ENCODE results near the gene TNFRSF18.
"Not testable (repeated sequence)": the region's sequence is repeated elsewhere in the genome, so short reads cannot be mapped to it uniquely, and the experiment has no call there.

TNFRSF18 gene

DNA sequence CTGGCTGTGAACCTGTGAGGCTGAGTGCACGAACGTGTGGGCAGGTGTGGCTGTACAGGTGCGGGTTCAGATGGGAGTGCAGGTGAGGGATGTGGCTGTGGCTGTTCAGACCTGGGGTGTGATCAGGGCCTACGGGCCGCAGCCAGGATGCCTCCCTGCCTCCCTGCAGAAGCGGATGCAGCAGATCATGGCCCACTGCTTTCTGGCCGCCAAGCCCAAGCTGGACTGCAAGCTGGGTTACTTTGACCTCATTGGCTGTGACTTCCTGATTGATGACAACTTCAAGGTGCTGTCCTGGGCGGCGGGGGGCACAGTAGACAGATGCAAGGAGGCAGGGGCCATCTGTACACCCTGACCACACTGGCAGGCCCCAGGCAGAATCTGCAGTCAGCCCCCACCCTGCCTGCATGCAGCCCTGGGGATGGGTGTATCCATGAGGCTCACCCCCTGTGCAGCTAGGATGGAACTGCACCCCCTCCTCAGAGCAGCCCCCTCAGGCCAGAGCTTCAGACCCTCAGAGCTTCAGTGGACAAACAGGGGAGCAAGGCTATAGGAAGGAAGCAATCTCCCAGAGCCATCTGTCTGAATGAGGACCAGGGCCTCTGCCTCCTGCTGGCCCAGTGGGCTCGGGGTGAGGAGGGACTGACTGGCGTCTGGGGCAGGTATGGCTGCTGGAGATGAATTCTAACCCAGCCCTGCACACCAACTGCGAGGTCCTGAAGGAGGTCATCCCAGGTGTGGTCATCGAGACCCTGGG is 9.8 kb downstream of the TNFRSF18 start:
- no peak for DNase-seq

DNA sequence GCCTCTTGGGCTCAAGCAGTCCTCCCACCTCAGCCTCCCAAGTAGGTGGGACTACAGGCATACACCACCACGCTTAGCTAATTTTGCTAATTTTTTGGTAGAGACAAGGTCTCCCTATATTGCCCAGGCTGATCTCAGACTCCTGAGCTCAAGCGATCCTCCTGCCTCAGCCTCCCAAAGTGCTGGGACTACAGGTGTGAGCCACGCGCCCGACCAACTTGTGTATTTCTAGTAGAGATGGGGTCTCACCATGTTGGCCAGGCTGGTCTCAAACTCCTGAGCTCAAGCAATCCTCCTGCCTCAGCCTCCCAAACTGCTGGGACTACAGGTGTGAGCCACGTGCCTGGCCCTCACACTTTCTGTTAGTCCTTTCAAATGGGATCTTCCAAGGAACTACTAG is 10.7 kb downstream of the TNFRSF18 start:
- DNase-seq = not testable (repeated sequence)

DNA sequence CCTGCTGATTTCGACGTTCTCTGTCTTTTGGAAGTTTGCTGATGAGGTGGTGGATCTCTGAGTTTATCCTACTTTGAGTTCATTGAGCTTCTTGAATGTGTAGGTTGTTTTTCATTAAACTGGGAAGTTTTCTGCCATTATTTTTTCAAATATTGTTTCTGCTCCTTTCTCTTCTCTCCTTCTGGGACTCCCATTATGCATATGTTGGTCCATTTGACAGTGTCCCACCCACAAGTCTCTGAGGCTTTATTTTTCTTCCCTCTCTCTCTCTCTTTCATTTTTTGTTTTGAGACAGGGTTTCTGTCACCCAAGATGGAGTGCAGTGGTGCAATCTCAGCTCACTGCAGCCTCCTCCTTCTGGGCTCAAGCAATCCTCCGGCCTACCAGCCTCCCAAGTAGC is 11.7 kb downstream of the TNFRSF18 start:
- DNase-seq = no peak

DNA sequence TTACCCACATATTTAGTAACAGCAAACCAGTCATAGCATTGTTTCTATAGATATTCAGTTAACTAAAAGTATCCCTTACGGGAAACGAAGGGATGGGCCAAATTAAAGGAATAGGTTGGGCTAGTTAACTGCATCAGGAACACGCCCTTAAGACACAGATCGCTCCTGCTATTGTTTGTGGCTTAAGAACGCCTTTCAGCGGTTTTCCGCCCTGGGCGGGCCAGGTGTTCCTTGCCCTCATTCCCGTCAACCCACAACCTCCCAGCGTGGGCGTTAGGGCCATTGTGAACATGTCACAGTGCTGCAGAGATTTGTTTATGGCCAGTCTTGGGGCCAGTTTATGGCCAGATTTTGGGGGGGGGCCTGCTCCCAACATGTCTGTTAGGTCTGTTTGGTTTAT is 14.7 kb downstream of the TNFRSF18 start:
- DNase-seq = no peak

DNA sequence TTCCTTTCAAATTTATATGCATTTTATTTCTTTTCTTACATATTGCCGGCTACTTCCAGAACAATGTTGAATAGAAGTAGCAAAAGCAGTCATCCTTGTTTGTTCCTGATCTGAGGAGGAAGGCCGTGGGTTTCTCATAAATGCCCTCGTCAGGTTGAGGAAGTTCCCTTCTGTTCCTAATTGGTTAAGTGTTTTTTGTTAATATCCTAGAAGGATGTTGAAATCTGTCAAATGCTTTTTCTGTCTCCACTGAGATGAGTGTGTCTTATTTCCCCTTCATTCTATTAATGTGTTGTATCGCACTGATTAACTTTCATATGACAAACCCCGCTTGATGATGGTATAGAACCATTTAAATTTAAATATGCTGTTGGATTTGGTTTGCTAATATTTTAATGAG is 17.3 kb downstream of the TNFRSF18 start:
- DNase-seq = no peak

DNA sequence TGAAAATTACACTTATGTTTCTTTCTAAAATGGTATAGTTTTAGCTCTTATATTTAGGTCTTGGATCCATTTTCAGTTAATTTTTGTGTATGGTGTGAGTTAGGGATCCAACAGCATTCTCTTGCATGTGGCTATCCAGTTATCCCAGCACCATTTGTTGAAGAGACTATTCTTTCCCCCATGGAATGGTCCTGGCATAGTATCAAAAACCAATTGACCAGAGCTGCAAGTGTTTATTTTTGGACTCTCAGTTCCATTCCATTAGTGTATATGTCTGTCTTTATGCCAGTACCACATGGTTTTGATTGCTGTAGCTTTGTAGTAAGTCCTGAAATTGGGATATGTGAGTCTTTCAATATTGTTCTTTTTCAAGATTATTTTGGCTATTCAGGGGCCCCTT is 18.5 kb downstream of the TNFRSF18 start:
- DNase-seq = no peak

DNA sequence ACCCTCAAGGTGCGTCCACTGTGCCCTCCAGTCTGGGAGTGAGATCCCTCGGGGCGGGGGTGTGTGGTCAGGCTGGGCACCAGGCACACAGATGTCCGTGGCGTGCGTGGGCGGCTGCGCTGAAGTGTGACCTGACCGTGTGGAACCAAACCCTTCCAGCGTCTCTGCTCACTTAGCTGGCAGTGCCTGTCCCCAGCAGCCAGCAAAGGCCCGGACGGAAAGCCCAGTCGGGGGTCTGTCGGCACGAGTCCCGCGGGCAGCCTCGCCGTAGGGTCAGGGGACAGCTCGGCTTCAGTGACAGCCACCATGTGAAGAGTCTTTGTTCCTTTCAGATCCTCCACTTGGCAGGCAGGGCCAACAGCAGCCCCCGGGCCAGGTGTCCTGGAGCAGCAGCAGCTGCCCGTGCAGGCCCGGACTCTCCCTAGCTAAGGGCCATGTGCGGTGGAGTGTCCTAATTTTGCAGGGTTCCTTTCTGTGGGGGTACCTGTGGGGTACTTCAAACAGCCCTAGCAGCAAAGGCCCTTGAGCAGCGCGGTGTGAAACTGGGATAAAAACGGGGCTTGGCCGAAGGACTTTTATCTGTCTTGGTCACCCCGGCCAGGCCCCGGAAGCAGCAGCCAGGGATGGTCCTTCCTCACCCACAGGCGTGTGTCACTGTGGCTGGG is 21.2 kb downstream of the TNFRSF18 start:
- DNase-seq = no peak

DNA sequence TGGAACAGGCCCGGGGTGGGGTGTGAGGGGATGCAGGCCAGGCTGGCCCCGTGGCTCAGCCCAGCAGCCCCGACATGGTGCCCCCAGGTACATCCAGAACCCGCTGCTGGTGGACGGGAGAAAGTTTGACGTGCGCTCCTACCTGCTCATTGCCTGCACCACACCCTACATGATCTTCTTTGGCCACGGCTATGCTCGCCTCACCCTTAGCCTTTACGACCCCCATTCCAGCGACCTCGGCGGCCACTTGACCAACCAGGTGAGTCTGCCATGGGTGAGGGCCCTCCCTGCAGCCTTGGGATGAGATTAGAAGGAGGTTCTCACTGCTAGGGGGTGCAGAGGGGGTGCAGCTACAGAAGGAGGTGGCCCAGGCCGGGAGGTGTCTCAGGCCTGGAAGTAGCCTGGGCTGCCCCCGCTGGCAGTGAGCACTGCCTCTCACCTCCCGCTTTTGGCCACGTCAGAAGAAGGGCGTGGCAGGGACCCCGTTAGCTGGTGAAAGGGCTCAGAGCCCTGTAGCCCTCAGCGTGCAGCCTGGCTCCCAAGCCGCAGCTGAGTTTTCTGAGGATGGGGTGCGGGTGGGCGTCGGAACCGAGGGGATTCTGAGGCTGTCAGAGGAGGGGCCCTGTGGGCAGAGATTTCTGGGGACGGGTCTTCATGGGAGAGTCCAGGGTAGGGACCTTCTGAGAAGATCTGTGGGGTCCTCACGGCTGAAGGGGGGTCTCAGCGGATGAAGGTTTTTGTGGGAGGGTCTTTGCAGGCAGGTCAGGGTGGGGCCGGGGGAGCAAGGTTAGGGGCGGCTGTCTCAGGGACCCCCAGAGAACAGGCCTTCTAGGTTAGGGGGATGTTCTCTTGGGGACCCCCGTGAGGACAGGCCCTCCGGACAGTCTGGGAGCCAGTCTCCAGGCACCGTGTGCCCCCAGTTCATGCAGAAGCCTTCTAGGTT is 22.3 kb downstream of the TNFRSF18 start:
- no peak for DNase-seq

DNA sequence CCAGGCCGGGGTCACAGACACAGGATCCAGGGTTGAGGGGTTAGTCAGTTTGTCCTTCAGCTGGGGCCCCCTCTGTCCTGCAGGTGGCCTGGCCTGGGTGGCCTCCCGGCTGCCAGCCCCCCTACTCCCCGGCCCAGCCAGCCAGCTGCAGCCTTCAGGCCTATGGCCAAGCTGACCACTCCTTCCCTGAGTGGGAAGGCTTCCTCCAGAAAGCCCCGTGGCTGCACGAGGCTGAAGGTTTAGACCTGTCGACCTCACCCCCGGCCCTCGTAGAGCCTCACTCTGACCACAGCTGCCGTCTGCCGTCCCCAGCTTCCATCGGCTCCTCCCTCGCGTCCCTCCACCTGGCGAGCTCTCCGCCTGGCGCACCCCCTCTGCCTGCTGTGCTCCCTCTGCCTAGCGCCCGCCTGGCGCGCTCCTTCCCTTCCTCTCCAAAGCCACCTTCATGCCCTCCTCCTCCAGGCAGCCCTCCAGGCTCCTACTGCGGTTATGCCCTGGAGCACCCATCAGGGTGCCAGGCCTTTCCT is 23.1 kb downstream of the TNFRSF18 start:
- DNase-seq = no peak

DNA sequence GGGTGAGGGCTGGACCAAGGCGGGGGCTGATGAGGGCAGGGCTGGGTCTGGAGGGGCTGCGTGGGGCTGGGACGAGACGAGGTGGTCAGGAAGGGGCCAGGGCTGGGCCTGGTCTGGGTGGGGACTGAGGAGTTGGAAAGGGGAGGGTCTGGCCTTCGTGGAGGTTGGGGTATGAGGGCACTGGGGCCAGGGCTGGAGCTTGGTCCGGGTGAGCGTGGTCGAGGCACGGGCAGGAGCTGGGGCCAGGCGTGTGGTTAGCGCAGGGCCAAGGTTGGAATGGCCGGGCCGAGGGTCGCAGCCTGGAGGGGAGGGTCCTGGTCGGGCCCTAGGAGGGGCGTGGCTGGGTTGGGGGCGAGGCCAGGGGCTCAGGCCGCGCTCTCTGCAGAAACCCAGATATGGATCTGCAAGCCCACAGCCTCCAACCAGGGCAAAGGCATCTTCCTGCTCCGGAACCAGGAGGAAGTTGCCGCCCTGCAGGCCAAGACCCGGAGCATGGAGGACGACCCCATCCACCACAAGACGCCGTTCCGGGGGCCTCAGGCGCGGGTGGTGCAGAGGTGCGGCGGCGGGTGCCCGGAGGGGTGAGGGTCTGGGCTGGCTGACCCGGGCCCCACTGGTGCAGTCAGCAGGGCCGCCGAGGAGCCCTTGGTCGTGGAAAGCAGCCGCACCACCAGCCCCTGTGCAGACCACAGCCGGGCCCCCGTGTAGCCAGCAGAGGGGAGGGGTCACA is 23.7 kb downstream of the TNFRSF18 start:
- DNase-seq = no peak

DNA sequence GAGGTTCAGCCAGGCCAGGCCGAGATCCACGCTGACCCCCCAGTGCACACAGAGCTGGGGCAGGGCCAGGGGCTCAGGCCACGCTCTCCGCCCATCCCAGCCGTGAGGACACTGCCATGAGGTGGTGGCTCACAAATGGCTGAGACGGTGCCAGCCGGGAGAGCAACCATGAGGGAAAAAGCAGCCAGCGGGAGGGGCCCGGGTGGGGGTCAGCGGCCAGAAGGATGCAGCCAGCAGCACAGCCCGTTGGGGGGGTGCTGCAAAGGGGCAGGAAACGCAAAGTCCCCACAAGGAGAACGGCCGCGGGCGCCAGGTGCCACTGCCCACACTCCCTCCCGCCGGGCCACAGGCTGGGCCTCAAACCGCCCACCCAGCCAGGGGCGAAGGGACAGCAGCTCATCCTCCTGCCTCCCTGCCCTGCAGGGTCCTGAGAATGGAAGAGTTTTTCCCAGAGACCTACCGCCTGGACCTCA is 24.4 kb downstream of the TNFRSF18 start:
- DNase-seq = no peak

DNA sequence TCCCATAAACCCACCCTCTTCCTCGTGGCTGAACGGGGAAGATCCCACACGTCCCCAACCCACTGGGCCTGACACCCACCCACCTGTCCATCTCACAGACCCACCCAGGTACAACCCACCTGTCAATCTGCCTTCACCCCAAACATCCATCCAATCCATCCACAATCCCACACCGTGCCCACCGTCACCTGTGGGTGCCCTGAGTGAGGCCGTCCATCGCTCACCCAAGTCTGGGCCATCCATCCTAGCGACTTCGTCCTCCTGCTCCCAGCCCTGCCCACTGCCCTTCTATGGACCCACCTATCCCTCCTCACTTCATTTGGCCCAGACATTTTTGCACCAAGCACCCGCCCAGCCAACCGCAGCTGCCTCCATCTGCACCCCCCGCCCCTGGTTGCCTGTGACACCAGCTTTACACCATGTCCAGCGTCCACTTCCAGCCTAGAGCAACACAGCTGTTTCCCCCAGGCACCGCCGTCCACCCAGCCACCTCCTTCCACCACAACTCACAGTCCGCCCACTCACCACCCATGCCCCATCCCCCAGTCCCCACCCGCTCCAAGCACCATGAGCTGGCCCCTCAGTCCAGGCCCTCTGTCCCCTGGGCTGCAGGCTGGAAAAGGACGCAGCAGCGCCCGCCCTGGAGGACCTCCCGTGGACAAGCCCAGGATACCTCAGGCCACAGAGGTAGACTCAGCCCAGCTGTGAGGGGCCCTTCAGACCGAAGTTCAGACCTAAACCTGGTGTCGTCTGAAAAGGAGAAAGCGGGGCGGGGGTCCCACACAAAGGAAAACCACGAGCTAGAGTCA is 25.1 kb downstream of the TNFRSF18 start:
- no peak for DNase-seq

DNA sequence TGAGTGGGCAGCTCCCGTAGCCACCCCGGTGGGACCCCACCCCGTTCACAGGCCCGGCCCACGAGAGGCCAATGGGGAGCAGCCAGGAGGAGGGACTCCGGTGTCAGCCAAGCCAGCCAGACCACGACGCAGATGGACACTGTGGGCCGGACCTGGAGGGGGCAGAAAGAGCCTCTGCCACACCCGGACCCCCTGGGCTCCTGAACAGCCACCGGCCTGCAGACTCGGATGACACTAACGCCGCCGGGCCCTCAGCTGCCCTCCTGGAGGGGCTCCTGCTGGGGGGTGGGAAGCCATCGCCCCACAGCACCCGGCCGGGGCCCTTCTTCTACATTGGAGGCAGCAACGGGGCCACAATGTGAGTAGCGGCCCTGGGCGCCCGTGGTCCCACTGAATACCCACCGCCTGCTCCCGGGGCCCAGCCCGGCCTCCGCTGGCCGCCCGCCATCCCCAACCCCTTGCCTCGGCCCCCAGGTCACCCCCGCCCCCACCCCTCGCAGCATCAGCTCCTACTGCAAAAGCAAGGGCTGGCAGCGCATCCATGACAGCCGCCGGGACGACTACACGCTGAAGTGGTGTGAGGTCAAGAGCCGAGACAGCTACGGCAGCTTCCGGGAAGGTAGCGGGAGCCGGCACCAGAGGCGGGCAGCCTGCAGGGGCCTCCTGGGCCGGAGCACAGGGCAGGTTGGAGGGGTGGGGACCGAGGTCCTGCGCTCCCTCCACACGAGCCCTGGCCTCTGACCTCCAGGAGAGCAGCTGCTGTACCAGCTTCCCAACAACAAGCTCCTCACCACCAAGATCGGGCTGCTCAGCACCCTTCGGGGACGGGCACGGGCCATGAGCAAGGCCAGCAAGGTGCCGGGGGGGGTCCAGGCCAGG is 26.2 kb downstream of the TNFRSF18 start:
- DNase-seq = no peak

DNA sequence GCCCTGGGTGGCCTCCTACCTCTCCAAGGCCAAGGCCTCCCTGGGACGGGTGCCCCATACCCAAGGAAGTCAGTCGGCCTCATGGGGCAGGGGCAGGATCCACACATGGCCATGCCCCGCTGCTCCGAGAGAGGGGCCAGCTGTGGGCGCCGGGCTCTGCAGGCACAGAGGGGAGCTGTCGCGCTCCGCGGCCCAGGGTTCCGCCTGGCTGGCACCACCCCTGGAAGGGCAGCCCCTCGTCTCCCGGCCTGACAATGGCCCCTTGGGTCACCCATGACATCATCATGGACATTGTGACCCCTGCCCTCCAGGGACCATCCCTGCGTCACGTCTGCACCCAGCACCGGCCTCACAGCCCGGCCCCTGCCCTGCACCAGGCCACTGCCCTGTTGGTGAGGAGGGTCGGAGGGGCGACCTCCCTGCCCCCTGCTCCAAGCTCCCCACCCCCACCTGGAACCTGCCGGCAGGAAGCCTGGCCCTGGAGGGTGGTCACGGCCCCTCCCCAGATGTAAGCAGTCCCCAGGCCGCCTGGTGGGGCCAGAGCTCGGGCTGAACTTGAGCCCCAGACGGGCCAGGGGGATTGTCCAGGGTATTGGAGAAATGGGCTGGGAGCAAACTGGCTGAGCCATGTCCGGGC is 26.9 kb downstream of the TNFRSF18 start:
- DNase-seq = no peak

DNA sequence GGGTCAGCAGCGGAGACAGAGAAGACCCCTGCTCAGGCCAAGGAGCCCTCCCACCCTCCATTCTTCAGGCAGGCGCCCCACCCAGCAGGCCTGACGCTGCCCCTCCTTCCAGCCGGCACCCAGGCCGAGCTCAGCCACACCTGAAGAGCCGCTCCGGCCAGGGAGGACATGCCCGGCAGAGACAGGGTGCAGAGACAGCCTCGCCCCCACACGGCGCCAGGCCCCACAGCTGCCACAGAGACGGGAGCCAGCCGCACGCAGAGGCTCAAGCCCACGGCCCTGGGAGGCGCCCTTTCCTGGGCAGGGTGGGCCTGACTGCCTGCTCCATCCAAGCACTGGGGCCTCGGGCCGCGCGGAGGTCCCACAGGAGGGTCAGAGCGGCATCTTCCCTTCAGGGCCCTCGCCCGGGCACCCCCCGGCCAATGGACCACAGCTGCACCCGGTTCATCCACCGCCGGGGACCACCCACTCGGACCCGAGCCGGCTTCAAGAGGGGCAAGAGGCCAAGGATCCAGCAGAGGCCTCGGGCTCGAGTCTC is 27.5 kb downstream of the TNFRSF18 start:
- DNase-seq = no peak

DNA sequence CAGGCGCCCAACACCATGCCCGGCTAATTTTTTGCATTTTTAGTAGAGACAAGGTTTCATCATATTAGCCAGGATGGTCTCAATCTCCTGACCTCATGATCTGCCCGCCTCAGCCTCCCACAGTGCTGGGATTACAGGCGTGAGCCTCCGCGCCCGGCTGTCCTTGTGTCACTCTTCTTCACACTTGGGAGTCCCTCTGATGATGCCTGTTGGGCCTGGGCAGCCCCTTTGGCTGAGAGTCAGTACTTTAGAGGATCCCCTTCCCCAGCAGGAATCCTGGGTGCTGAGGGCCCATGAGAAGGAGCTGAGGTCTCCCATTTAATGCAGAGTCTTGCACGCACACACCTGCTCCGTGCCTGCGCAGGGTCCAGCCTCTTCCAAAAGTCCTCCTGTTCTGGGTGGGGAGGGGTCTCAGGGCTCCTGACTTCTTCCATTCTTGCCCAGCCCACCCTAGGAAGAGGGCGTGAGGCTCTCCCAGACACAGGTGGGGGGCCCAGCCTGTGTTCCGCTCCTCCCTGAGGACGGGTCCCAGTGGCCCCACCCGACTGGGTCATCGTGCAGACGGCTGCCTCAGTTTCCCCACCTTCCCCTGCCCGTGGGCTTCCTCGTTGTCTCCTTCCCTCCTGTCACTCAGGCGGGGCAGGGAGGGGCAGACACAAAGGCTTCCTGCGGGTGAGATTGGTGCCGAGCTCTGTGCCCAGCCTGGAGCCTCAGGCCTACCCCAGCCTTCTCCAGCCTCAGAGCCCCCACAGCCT is 28.8 kb downstream of the TNFRSF18 start:
- DNase-seq = no peak

DNA sequence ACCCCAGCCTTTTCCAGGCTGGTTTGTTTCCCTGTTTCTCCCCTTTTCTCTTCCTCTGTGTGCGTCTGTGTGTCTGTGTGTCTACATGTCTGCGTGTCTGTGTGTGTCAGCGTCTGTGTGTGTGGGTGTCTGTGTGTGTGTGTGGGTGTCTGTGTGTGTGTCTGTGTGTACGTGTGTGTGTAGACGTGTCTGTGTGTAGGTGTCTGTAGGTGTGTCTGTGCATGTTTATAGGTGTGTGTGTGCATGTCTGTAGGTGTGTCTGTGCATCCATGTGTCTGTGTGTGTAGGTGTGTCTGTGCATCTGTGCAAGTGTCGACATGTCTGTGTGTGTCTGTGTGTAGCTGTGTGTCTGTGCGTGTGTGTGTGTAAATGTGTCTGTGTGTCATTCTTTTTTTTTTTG is 29.5 kb downstream of the TNFRSF18 start:
- DNase-seq = no peak

DNA sequence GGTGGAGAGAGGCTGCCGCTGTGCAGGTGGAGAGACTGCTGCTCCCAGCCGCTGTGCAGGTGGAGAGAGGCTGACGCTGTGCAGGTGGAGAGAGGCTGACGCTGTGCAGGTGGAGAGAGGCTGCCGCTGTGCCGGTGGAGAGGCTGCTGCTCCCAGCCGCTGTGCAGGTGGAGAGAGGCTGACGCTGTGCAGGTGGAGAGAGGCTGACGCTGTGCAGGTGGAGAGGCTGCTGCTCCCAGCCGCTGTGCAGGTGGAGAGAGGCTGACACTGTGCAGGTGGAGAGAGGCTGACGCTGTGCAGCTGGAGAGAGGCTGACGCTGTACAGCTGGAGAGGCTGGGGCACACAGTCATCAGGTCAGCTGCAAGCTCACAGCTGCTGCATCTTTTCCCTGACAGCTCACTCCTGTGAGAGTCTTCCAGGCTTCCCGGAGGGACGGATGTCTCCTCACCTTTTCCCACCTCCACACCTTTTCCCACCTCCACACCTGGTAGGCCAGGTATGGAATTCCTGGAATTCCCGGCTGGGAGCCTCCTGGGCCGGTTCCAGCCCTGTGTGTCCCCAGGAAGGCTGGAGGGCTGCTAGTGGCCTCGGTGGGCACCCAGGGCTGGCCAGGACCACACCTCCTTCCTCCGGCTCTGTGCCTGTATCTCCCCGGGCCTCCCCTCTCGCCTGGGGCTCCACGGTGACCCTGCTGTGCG is 30.2 kb downstream of the TNFRSF18 start:
- not testable (repeated sequence) for DNase-seq
